Keratinocyte (primary cell): ENCODE measurements around the gene RRAGA.
"Not testable (repeated sequence)": the region's sequence is repeated elsewhere in the genome, so short reads cannot be mapped to it uniquely, and the experiment has no call there.

Experiments used
- EZH2 ChIP-seq: IDR thresholded peaks from one replicate; pipeline ENCODE4 v1.6.1; 2012; ENCODE audit warnings: inconsistent platforms, mild to moderate bottlenecking, low read length, moderate library complexity
- TF ChIP-seq, protein P1 (sequence below), 3 experiments: IDR thresholded peaks in 1 of 3; conservative IDR thresholded peaks in 1 of 3; optimal IDR thresholded peaks in 1 of 3; 2 replicates in 2 of 3; 3 replicates in 1 of 3; pipeline versions ENCODE3 to v1.5.1; 2011; ENCODE audit warnings: low read length in 3 of 3, mild to moderate bottlenecking in 3 of 3, moderate library complexity in 2 of 3, control low read depth in 1 of 3, inconsistent platforms in 1 of 3; ENCODE audit not compliant: insufficient read depth in 2 of 3; ENCODE audit errors: extremely low read depth in 1 of 3

DNA sequence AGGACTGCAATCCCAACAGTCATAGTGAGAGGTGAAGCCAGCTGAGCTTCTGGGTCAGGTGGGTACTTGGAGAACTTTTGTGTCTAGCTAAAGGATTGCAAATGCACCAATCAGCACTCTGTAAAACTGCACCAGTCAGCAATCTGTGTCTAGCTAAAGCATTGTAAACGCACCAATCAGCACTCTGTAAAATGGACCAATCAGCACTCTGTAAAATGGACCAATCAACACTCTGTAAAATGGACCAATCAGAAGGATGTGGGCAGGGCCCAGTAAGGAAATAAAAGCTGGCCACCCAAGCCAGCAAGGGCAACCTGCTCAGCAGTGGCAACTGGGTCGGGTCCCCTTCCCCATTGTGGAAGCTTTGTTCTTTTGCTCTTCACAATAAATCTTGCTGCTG lies 27.6 kb upstream of the RRAGA start:
- TF ChIP-seq, protein P1, sequence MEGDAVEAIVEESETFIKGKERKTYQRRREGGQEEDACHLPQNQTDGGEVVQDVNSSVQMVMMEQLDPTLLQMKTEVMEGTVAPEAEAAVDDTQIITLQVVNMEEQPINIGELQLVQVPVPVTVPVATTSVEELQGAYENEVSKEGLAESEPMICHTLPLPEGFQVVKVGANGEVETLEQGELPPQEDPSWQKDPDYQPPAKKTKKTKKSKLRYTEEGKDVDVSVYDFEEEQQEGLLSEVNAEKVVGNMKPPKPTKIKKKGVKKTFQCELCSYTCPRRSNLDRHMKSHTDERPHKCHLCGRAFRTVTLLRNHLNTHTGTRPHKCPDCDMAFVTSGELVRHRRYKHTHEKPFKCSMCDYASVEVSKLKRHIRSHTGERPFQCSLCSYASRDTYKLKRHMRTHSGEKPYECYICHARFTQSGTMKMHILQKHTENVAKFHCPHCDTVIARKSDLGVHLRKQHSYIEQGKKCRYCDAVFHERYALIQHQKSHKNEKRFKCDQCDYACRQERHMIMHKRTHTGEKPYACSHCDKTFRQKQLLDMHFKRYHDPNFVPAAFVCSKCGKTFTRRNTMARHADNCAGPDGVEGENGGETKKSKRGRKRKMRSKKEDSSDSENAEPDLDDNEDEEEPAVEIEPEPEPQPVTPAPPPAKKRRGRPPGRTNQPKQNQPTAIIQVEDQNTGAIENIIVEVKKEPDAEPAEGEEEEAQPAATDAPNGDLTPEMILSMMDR (optimal IDR thresholded peaks at IDR 0.05 in 1 of 3, IDR thresholded peaks at IDR 0.05 in 1 of 3, conservative IDR thresholded peaks at IDR 0.05 in 1 of 3; ENCODE audit: extremely low read depth in 1 of 3, insufficient read depth in 2 of 3, low read length in 3 of 3) = not testable (repeated sequence)
- not testable (repeated sequence) for TF ChIP-seq EZH2
